Prostate gland (tissue), 2 donors: ENCODE results near the gene BRINP2. TPM values are rescaled to one million over a fixed set of nuclear protein-coding genes. Genes with fewer than 3 reads are reported as not detected.

Experiments used
- DNase-seq: peaks from one replicate; pipeline ENCODE4 v3.0.0-alpha.2; 2019; ENCODE audit warnings: low spot score
- H3K27ac ChIP-seq, 2 donors: fragments of 200-600 bp; sonication (generic); 2 replicates each; pipeline ENCODE4 v1.5.1; 2017 to 2019
- H3K27me3 ChIP-seq: fragments of 200-600 bp; sonication (generic); replicated peaks from 2 replicates; pipeline ENCODE4 v1.5.1; 2019; ENCODE audit not compliant: insufficient read depth
- H3K36me3 ChIP-seq, 2 donors: fragments of 200-600 bp; sonication (generic); 1 replicate in 1 of 2; 2 replicates in 1 of 2; pipeline versions ENCODE4 v1.5.1 to v1.8.1; 2017 to 2019
- H3K4me1 ChIP-seq: fragments of 200-600 bp; sonication (generic); replicated peaks from 2 replicates; pipeline ENCODE4 v1.5.1; 2019
- H3K4me3 ChIP-seq, 2 donors: fragments of 200-600 bp; sonication (generic); 2 replicates each; pipeline ENCODE4 v1.5.1; 2017 to 2019
- H3K9me3 ChIP-seq: fragments of 200-600 bp; sonication (generic); 2 replicates; pipeline ENCODE4 v1.5.1; 2017
- CTCF ChIP-seq, 4 experiments: fragments of 200-600 bp in 2 of 4; fragments of 450-650 bp in 2 of 4; sonication (generic) in 2 of 4; IDR thresholded peaks; 1 replicate in 3 of 4; 2 replicates in 1 of 4; pipeline ENCODE4 v1.5.1; 2016 to 2019; ENCODE audit warnings: antibody characterized with exemption in 4 of 4, mild to moderate bottlenecking in 2 of 4, moderate library complexity in 2 of 4
- POLR2A ChIP-seq: fragments of 450-650 bp; IDR thresholded peaks from one replicate; pipeline ENCODE4 v1.6.1; 2016; ENCODE audit warnings: antibody characterized with exemption, mild to moderate bottlenecking
- POLR2AphosphoS5 ChIP-seq: sonication (generic); formaldehyde crosslinking; IDR thresholded peaks from one replicate; pipeline ENCODE4 v1.6.1; 2017; ENCODE audit warnings: antibody characterized with exemption
- WGBS: methylation state at CpG from one replicate; pipeline ENCODE4 v1.1.5; 2018; 5-methylcytosine and 5-hydroxymethylcytosine counted together
- intact Hi-C: fragments of 100-400 bp; cut with DNase I; formaldehyde crosslinking; loops from one replicate; pipeline ENCODE4 v1.14.2; 2022
- total RNA-seq, 2 donors: library from RNA; depleted of rRNA; stranded (reverse); fragments of >200 nt; gene quantifications; one replicate each; pipeline ENCODE4 v1.1.0, GENCODE V29; 2016

BRINP2 gene
- total RNA-seq, 2 donors from 2014 or later: 2.3 TPM; not detected in 1

GRCh38 chr1:177173976-177174375 is 3.2 kb downstream of the BRINP2 start:
- intact Hi-C loops: no loop called here

GRCh38 chr1:177174921-177175634 is 4.3 kb downstream of the BRINP2 start:
- intact Hi-C loops: no loop called here
- H3K27ac ChIP-seq: no peak overlapping the region
- no peak for DNase-seq
- no peaks in the 10 kb centered on the region for H3K9me3 ChIP-seq
- 78% methylated on average over 6 of the region's 6 CpGs for WGBS
- H3K4me1 ChIP-seq: no peaks in the 10 kb centered on the region
- no peak overlapping the region for H3K4me3 ChIP-seq
- TF ChIP-seq POLR2A (no peak), CTCF (IDR thresholded peaks at IDR 0.05) (no peak), POLR2AphosphoS5 (no peak)
- H3K27me3 ChIP-seq: peaks cover 8% of the 10 kb centered on the region
- no peaks in the 10 kb centered on the region for H3K36me3 ChIP-seq

More at GRCh38 chr1:177173976-177174375, 3.2 kb downstream of the BRINP2 start:
- H3K27ac ChIP-seq: no peak overlapping the region
- no peaks in the 10 kb centered on the region for H3K9me3 ChIP-seq
- no peak for DNase-seq
- H3K27me3 ChIP-seq: peaks cover 8% of the 10 kb centered on the region
- no peaks in the 10 kb centered on the region for H3K36me3 ChIP-seq
- WGBS: 85% methylated on average over 2 of the region's 2 CpGs
- TF ChIP-seq CTCF (IDR thresholded peaks at IDR 0.05) (no peak), POLR2A (no peak), POLR2AphosphoS5 (no peak)
- H3K4me1 ChIP-seq: no peaks in the 10 kb centered on the region
- no peak overlapping the region for H3K4me3 ChIP-seq

GRCh38 chr1:177181280-177181630 is 10.5 kb downstream of the BRINP2 start:
- Histone ChIP-seq H3K4me1 (no peaks in the 10 kb centered on the region), H3K27me3 (peaks cover 3% of the 10 kb centered on the region), H3K27ac (no peak overlapping the region), H3K9me3 (no peaks in the 10 kb centered on the region), H3K36me3 (no peaks in the 10 kb centered on the region), H3K4me3 (no peak overlapping the region)
- DNase-seq: no peak
- TF ChIP-seq POLR2AphosphoS5: no peak
- TF ChIP-seq CTCF (IDR thresholded peaks at IDR 0.05): no peak
- no peak for TF ChIP-seq POLR2A
- WGBS: 45% methylated on average over 13 of the region's 13 CpGs
- intact Hi-C loops: loop anchor here (5.0 kb wide), 1 partner anchor 766 kb away; no protein-coding TSS in a partner anchor

GRCh38 chr1:177181631-177182291 is 11.0 kb downstream of the BRINP2 start:
- H3K36me3 ChIP-seq: no peaks in the 10 kb centered on the region
- H3K27ac ChIP-seq: no peak overlapping the region
- no peaks in the 10 kb centered on the region for H3K4me1 ChIP-seq
- H3K4me3 ChIP-seq: no peak overlapping the region
- intact Hi-C loops: loop anchor here (2.0 to 5.0 kb wide), 2 partner anchors 283 to 766 kb away; no protein-coding TSS in a partner anchor
- peak; percentile 6 for DNase-seq
- under 1% methylated on average over 30 of the region's 32 CpGs for WGBS
- TF ChIP-seq POLR2AphosphoS5: no peak
- TF ChIP-seq POLR2A: no peak
- peak; percentile 21 to 55 (median 48) for TF ChIP-seq CTCF (IDR thresholded peaks at IDR 0.05)
- peaks cover 3% of the 10 kb centered on the region for H3K27me3 ChIP-seq
- no peaks in the 10 kb centered on the region for H3K9me3 ChIP-seq
